Measurements from ENCODE around the gene FBN2.

DNA sequence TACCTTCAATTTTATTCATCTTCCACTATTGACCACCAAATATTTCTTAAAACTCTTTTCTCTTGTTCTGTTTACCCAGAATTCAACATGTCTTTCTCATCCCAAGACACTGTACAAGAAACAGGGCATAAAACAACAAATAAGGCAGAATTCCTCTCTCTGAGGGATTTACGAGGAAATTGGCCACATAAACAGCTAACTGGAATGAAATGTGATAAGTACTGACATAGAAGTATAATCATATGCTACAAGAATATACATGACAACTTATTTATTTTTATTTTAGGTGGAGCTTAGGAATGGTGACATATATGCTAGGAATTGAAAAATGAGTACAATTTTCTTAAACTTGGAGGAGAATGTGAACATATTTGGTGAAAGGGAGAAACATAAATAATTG is 48.8 kb upstream of the FBN2 start:
- TF ChIP-seq POLR2AphosphoS5 (IDR thresholded peaks at IDR 0.05; ENCODE audit: insufficient read depth in 1 of 2, low read depth in 1 of 2) (no peak), POLR2A (IDR thresholded peaks at IDR 0.05) (no peak)
- TF ChIP-seq, protein P1, sequence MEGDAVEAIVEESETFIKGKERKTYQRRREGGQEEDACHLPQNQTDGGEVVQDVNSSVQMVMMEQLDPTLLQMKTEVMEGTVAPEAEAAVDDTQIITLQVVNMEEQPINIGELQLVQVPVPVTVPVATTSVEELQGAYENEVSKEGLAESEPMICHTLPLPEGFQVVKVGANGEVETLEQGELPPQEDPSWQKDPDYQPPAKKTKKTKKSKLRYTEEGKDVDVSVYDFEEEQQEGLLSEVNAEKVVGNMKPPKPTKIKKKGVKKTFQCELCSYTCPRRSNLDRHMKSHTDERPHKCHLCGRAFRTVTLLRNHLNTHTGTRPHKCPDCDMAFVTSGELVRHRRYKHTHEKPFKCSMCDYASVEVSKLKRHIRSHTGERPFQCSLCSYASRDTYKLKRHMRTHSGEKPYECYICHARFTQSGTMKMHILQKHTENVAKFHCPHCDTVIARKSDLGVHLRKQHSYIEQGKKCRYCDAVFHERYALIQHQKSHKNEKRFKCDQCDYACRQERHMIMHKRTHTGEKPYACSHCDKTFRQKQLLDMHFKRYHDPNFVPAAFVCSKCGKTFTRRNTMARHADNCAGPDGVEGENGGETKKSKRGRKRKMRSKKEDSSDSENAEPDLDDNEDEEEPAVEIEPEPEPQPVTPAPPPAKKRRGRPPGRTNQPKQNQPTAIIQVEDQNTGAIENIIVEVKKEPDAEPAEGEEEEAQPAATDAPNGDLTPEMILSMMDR (IDR thresholded peaks at IDR 0.05), result no peak
